HG03521 (cell line): ENCODE data around the gene ZSCAN5B.
"Not testable (repeated sequence)": the region's sequence is repeated elsewhere in the genome, so short reads cannot be mapped to it uniquely, and the experiment has no call there.

Experiments
- ATAC-seq: cut with Tn5 transposase; IDR thresholded peaks from one replicate; pipeline ENCODE4 v1.9.1; 2021; ENCODE audit warnings: mild to moderate bottlenecking, moderate library complexity; ENCODE audit not compliant: unreplicated experiment

Gene ZSCAN5B

GRCh38 chr19:56176310-56176709 lies 21.3 kb downstream of the ZSCAN5B start:
- ATAC-seq = not testable (repeated sequence)

GRCh38 chr19:56175861-56176307 lies 21.7 kb downstream of the ZSCAN5B start, which contains the start of gene GALP:
Gene GALP, plus strand, starts transcription at chr19:56176008. Its CDS starts 1,101 bp downstream, at chr19:56177109.
- not testable (repeated sequence) for ATAC-seq

DNA sequence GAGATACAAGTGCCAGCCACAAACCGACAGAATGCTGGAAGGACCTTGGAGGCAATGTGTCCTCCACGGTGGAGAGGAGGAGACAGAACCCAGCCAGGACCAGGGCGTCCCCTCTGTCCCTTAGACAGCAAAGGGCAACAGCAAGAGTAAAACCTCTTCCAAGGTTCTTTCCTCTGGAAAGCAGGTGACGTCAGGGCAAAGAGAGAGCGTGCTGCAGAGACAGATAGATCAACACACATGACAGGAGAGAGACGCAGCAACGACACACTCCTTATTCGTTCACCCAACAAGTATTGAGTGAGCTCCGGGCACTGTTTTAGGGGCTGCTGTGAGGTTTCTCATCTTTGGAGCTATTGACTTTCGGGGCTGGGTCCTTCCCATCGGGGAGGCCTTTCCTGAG lies 23.0 kb downstream of the ZSCAN5B start:
- ATAC-seq = no peak

- ATAC-seq = no peak
Observed at GRCh38 chr19:56174086-56174485, 23.5 kb downstream of the ZSCAN5B start.

DNA sequence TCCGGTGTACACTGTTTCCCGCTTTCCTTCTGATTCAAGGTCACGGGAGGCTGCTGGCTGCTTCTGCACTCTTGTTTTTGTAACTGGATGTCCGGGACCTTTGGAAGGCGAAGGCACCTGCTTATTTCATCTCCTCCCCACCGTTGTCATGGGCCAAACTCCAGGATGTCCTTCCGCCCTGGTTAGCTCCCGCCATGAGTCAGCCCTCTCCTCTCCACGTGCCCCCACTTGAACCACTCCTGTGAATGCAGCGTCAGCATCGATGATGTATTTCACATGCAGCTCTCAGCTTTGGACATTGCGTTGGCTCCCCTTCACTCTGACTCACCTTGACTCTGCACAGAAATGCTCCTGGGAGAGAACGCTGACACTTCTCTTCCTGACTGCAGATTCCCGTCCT lies 27.3 kb downstream of the ZSCAN5B start:
- ATAC-seq = no peak

DNA sequence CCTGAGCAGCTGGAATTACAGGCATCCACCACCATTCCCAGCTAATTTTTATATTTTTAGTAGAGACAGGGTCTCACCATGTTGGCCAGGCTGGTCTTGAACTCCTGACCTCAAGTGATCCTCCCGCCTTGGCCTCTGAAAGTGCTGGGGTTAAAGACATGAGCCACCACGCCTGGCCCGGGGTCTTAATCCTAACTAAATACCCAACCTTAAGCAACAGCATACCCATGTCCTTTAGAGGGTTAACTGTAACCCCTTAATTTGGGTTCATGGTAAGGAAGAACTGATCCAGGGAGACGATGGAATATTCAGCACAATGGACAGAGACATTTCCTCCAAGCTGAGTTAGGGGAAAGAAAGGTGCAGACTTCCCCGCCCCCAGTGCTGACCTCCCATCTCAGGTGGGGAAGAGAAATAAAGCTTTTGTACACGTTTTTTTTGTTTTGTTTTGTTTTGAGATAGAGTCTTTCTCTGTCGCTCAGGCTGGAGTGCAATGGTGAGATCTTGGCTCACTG lies 30.5 kb downstream of the ZSCAN5B start:
- no peak for ATAC-seq

GRCh38 chr19:56163097-56163496 lies 34.5 kb downstream of the ZSCAN5B start:
- no peak for ATAC-seq

DNA sequence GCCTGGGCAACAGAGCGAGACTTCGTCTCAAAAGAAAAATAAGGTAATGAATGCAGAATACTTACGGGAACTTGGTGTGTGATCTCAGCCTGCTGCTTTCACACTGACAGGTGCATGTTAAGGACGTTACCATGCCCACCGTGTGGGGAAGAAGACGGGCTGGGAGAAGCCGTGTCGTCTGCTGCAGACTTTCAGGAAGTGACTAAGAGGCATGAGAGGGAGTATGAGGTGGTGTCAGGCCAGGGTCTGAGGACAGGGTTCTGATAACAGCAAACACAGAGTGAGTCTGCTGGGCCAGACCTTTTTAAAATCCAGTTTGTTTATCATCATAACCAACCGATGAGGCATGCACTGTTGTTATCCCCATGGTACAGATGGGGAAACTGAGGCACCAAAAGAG lies 35.3 kb downstream of the ZSCAN5B start:
- ATAC-seq = no peak

GRCh38 chr19:56161534-56161933 lies 36.0 kb downstream of the ZSCAN5B start:
- no peak for ATAC-seq

DNA sequence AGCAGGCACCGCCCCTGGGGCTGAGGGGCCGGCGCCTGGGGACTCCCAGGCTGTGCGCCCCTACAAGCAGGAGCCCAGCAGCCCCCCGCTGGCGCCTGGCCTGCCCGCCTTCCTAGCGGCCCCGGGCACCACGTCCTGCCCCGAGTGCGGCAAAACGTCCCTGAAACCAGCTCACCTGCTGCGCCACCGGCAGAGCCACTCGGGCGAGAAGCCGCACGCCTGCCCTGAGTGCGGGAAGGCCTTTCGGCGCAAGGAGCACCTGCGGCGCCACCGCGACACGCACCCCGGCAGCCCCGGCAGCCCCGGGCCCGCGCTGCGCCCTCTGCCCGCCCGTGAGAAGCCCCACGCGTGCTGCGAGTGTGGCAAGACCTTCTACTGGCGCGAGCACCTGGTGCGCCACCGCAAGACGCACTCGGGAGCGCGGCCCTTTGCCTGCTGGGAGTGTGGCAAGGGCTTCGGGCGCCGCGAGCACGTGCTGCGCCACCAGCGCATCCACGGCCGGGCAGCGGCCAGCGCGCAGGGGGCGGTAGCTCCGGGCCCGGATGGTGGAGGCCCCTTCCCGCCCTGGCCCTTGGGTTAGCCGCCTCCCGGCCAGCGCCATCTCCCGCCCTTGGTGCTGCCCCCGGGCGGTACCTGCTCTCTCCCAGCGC lies 37.8 kb downstream of the ZSCAN5B start:
- ATAC-seq = no peak

GRCh38 chr19:56159009-56159559 lies 38.5 kb downstream of the ZSCAN5B start:
- ATAC-seq = no peak

GRCh38 chr19:56158170-56158757 lies 39.3 kb downstream of the ZSCAN5B start:
- no peak for ATAC-seq

- ATAC-seq = no peak
Observed at GRCh38 chr19:56156768-56157167, 40.8 kb downstream of the ZSCAN5B start.

- no peak for ATAC-seq
Observed at GRCh38 chr19:56155124-56155687, 42.4 kb downstream of the ZSCAN5B start.

- ATAC-seq = no peak
Observed at GRCh38 chr19:56153507-56153906, 44.1 kb downstream of the ZSCAN5B start.

- no peak for ATAC-seq
Observed at GRCh38 chr19:56152644-56153043, 44.9 kb downstream of the ZSCAN5B start.

GRCh38 chr19:56150358-56150757 lies 47.2 kb downstream of the ZSCAN5B start:
- no peak for ATAC-seq

GRCh38 chr19:56149656-56150038 lies 47.9 kb downstream of the ZSCAN5B start:
- no peak for ATAC-seq

- not testable (repeated sequence) for ATAC-seq
Observed at GRCh38 chr19:56148955-56149655, 48.5 kb downstream of the ZSCAN5B start.

- ATAC-seq = no peak
Observed at GRCh38 chr19:56148096-56148495, 49.5 kb downstream of the ZSCAN5B start.

DNA sequence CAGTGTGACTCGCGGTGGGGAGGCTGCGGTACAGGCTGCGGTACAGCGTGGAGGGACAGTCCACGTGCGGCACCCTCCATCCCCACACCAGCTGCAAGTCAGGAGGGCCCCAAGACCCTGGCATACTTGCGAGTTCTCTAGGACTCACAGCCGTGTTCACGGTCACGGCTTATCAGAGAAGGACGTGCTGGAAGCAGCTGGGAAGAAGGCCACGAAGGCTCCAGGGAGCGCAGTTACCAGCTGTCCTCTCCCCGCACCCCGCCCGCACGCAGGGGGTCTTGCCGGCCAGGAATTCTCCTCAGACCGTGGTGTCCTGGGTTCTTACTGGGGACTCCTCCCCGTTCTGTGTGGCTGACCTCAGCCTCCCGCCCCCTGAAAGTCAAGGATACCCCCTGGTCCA lies 50.3 kb downstream of the ZSCAN5B start:
- no peak for ATAC-seq
